ENCODE data around the gene TOP2B. TPM values are rescaled to one million over a fixed set of nuclear protein-coding genes. Genes with fewer than 3 reads are reported as not detected.

The TOP2B gene
- total RNA-seq, 1 donor from 2014 or later = 170 TPM

DNA sequence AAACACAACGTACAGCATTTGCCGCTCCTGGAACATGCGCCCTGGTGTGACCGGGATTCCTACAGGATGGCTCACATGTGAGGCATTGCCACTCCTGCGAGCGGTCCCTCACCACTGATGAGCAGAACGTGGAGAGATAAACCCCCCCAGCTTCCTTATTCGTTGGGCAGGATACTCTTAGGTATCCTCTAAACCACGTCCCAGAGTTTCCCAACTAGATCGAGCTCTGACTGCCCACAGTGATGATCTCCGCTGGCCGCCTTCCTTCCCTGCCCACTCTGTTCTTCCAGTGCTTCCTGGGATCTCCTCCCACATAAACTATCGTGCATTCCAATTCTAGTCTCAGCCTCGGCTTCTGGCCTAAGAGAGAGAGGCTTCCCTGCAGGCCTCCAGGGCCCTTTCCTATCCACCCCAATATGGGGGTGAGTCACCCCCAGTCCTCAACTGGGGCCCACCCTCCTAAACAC lies 91.8 kb downstream of the TOP2B start:
- Mint-ChIP-seq H3K36me3 (ENCODE audit: low read depth) (no peaks in the 10 kb centered on the region), H3K9me3 (no peaks in the 10 kb centered on the region), H3K27ac (ENCODE audit: unreplicated experiment) (no peak overlapping the region), H3K4me1 (peaks cover 16% of the 10 kb centered on the region), H3K4me3 (no peak overlapping the region), H3K27me3 (ENCODE audit: low read depth) (no peaks in the 10 kb centered on the region)
- TF ChIP-seq CTCF (conservative IDR thresholded peaks at IDR 0.05) = no peak
- no peak for DNase-seq (ENCODE audit: low read depth, low spot score)

DNA sequence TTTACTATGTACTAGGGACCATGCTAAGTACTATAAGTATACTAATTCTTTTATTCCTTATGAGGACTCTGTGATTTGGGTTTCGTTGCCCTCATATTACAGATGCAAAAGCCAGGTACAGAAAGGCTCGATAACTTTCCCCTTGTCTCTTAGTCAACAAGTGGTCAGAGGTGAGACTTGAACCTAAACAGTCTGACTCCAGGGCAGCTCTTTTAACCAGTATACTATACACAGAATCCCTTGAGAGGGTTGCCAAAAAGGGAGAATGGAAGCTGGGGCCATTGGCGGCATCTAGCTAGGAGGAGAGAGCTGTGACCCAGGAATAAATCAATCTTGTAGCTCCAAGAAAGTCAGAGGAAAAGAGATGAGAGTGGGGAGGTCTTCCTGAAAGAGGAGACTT lies 92.4 kb downstream of the TOP2B start:
- Mint-ChIP-seq H3K36me3 (ENCODE audit: low read depth) (no peaks in the 10 kb centered on the region), H3K27ac (ENCODE audit: unreplicated experiment) (no peak overlapping the region), H3K27me3 (ENCODE audit: low read depth) (no peaks in the 10 kb centered on the region), H3K4me3 (no peak overlapping the region), H3K9me3 (no peaks in the 10 kb centered on the region), H3K4me1 (peaks cover 16% of the 10 kb centered on the region)
- no peak for TF ChIP-seq CTCF (conservative IDR thresholded peaks at IDR 0.05)
- no peak for DNase-seq (ENCODE audit: low read depth, low spot score)

GRCh38 chr3:25571285-25571684 lies 93.4 kb downstream of the TOP2B start:
- Mint-ChIP-seq H3K4me3 (no peak overlapping the region), H3K9me3 (no peaks in the 10 kb centered on the region), H3K27ac (ENCODE audit: unreplicated experiment) (no peak overlapping the region), H3K27me3 (ENCODE audit: low read depth) (no peaks in the 10 kb centered on the region), H3K36me3 (ENCODE audit: low read depth) (no peaks in the 10 kb centered on the region), H3K4me1 (peaks cover 16% of the 10 kb centered on the region)
- no peak for DNase-seq (ENCODE audit: low read depth, low spot score)
- TF ChIP-seq CTCF (conservative IDR thresholded peaks at IDR 0.05) = no peak

DNA sequence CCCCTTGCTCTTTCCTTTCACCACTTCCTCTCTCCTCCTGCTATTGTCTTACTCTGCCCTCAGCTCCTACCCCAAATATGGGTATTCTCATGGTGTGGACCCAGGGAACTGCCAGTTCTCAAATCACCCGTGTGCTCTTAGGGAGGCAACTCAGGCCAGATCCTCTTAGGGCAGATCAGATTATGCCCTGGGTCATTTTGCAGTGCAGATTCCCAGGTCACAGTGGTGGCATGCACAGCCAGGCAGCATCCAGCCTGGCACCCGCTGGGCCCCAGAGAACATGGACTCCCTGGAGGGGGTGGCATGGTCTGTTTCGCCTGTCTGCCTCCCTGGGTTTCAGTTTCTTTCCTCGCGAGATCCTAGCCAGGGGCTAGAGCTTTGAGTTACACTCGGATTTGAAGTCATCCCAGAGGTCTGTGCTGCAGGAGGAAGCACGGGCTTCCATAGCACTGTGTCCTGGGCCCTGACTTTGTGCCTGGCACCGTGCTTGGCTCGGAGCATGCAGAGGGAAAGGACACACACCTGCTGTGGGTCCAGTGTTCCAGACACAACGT lies 96.1 kb downstream of the TOP2B start:
- Mint-ChIP-seq H3K27me3 (ENCODE audit: low read depth) (no peaks in the 10 kb centered on the region), H3K4me3 (no peak overlapping the region), H3K9me3 (no peaks in the 10 kb centered on the region), H3K36me3 (ENCODE audit: low read depth) (no peaks in the 10 kb centered on the region), H3K27ac (ENCODE audit: unreplicated experiment) (no peak overlapping the region), H3K4me1 (peaks cover 16% of the 10 kb centered on the region)
- DNase-seq (ENCODE audit: low read depth, low spot score) = no peak
- TF ChIP-seq CTCF (conservative IDR thresholded peaks at IDR 0.05) = no peak

GRCh38 chr3:25567806-25568524 lies 96.7 kb downstream of the TOP2B start:
- no peak overlapping the region for H3K27ac Mint-ChIP-seq (ENCODE audit: unreplicated experiment)
- DNase-seq (ENCODE audit: low read depth, low spot score) = no peak
- no peak overlapping the region for H3K4me3 Mint-ChIP-seq

More at GRCh38 chr3:25567806-25568524, 96.7 kb downstream of the TOP2B start:
- peaks cover 11% of the 10 kb centered on the region for H3K4me1 Mint-ChIP-seq
- no peaks in the 10 kb centered on the region for H3K9me3 Mint-ChIP-seq
- no peak for TF ChIP-seq CTCF (conservative IDR thresholded peaks at IDR 0.05)
- no peaks in the 10 kb centered on the region for H3K27me3 Mint-ChIP-seq (ENCODE audit: low read depth)
- no peaks in the 10 kb centered on the region for H3K36me3 Mint-ChIP-seq (ENCODE audit: low read depth)

All from neural crest cell (in vitro differentiated cells).